Suprapubic skin (tissue), 4 donors: ENCODE data around the gene PLAGL1.

Experiments used
- POLR2A ChIP-seq, 2 donors: fragments of 450-650 bp; IDR thresholded peaks; one replicate each; pipeline ENCODE4 v1.6.1; 2017; ENCODE audit warnings: antibody characterized with exemption in 2 of 2, mild to moderate bottlenecking in 2 of 2, moderate library complexity in 2 of 2
- POLR2AphosphoS5 ChIP-seq, 3 donors: sonication (generic); formaldehyde crosslinking; IDR thresholded peaks; one replicate each; pipeline ENCODE4 v1.6.1; 2017; ENCODE audit warnings: antibody characterized with exemption in 3 of 3
- TF ChIP-seq, protein P1 (sequence below), 2 donors: fragments of 200-600 bp in 1 of 2; fragments of 450-650 bp in 1 of 2; sonication (generic) in 1 of 2; IDR thresholded peaks; one replicate each; pipeline ENCODE4 v1.5.1; 2016 to 2019; ENCODE audit warnings: antibody characterized with exemption in 2 of 2, mild to moderate bottlenecking in 1 of 2, moderate library complexity in 1 of 2

DNA sequence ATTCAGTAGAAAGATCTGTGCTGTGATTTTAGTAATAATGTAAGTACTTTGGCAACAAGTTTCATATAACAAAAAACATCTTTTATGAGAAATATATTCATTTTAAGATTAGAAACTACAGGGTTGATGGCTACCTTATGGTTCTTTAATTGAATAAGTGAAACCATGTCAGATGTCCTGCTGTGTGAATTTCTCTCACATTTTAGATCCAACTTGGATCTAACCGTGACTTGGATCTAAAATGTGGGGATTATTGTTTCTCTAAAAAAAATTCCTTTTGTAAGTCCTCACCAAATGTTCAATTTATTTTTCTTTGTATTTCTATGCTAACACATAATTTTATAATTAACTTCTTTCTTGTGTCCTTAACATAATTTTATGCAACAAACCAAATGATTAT, 113.4 kb downstream of the PLAGL1 start:
- TF ChIP-seq, protein P1, sequence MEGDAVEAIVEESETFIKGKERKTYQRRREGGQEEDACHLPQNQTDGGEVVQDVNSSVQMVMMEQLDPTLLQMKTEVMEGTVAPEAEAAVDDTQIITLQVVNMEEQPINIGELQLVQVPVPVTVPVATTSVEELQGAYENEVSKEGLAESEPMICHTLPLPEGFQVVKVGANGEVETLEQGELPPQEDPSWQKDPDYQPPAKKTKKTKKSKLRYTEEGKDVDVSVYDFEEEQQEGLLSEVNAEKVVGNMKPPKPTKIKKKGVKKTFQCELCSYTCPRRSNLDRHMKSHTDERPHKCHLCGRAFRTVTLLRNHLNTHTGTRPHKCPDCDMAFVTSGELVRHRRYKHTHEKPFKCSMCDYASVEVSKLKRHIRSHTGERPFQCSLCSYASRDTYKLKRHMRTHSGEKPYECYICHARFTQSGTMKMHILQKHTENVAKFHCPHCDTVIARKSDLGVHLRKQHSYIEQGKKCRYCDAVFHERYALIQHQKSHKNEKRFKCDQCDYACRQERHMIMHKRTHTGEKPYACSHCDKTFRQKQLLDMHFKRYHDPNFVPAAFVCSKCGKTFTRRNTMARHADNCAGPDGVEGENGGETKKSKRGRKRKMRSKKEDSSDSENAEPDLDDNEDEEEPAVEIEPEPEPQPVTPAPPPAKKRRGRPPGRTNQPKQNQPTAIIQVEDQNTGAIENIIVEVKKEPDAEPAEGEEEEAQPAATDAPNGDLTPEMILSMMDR (IDR thresholded peaks at IDR 0.05) = no peak
- TF ChIP-seq POLR2A (IDR thresholded peaks at IDR 0.05) (no peak), POLR2AphosphoS5 (IDR thresholded peaks at IDR 0.05) (no peak)
